H1 (cell line): ENCODE measurements around the gene AHDC1. TPM values are rescaled to one million over a fixed set of nuclear protein-coding genes. Genes with fewer than 3 reads are reported as not detected.
A peak's percentile ranks its signal among the peaks of the same experiment; 100 is the strongest.

Experiments
- CTCF ChIA-PET: fragments of 300-600 bp; sonication (Branson Sonifier 250); formaldehyde crosslinking; loops from one replicate; lab custom pipeline; 2021; ENCODE audit not compliant: partially characterized antibody; lab: Charles Lee
- POLR2A ChIA-PET: fragments of 300-600 bp; sonication (Branson Sonifier 250); formaldehyde crosslinking; loops from one replicate; lab custom pipeline; 2021; ENCODE audit warnings: inconsistent platforms; ENCODE audit not compliant: partially characterized antibody; lab: Charles Lee
- DNase-seq, 2 experiments: peaks; one replicate each; pipeline versions ENCODE4 v3.0.0 to v3.0.0-alpha.2; 2010 to 2022; ENCODE audit warnings: low spot score in 2 of 2, low read depth in 1 of 2, mixed read lengths in 1 of 2
- FAIRE-seq: peaks from 2 replicates; lab custom pipeline; 2011; peaks lifted over from hg19 to GRCh38; lab: Jason Lieb, UNC
- H2AFZ ChIP-seq: 2 replicates; pipeline ENCODE4 v1.8.1; 2012; ENCODE audit warnings: low read length, inconsistent platforms
- H2AK5ac ChIP-seq: 2 replicates; pipeline ENCODE4 v1.6.1; 2013; ENCODE audit warnings: low read depth, low read length
- H2BK120ac ChIP-seq: replicated peaks from 2 replicates; pipeline ENCODE3; 2013; ENCODE audit warnings: low read depth, low read length, inconsistent platforms
- H2BK12ac ChIP-seq: 2 replicates; pipeline ENCODE4 v1.6.1; 2013; ENCODE audit warnings: low read depth, low read length
- H2BK15ac ChIP-seq: 2 replicates; pipeline ENCODE4 v1.6.1; 2013; ENCODE audit warnings: low read length
- H2BK20ac ChIP-seq: 2 replicates; pipeline ENCODE4 v1.6.1; 2013; ENCODE audit warnings: low read length
- H2BK5ac ChIP-seq: 2 replicates; pipeline ENCODE4 v1.6.1; 2013; ENCODE audit warnings: low read depth, low read length
- H3K14ac ChIP-seq: 2 replicates; pipeline ENCODE4 v1.6.1; 2013; ENCODE audit warnings: inconsistent platforms; ENCODE audit not compliant: insufficient read length
- H3K18ac ChIP-seq: 2 replicates; pipeline ENCODE4 v1.6.1; 2013; ENCODE audit warnings: low read length; ENCODE audit errors: extremely low read depth
- H3K23ac ChIP-seq: 2 replicates; pipeline ENCODE4 v1.6.1; 2013; ENCODE audit warnings: inconsistent platforms; ENCODE audit not compliant: insufficient read length
- H3K23me2 ChIP-seq: 2 replicates; pipeline ENCODE4 v1.6.1; 2013; ENCODE audit warnings: low read depth, low read length
- H3K27ac ChIP-seq: 2 replicates; pipeline ENCODE4 v1.6.1; 2011; ENCODE audit warnings: low read depth, low read length, inconsistent platforms
- H3K27me3 ChIP-seq, 4 experiments: replicated peaks in 1 of 4; 1 replicate in 1 of 4; 2 replicates in 3 of 4; pipeline versions ENCODE4 v1.6.1 to v1.8.1; 2011 to 2013; ENCODE audit warnings: low read length in 3 of 4, mild to moderate bottlenecking in 3 of 4, inconsistent platforms in 2 of 4, mixed read lengths in 2 of 4, moderate library complexity in 1 of 4; ENCODE audit not compliant: control insufficient read depth in 3 of 4, insufficient read depth in 3 of 4; ENCODE audit errors: extremely low read depth in 1 of 4
- H3K36me3 ChIP-seq, 4 experiments: 2 replicates each; pipeline versions ENCODE4 v1.6.1 to v1.8.1; 2011 to 2013; ENCODE audit warnings: mild to moderate bottlenecking in 4 of 4, low read length in 3 of 4, moderate library complexity in 2 of 4, control low read depth in 1 of 4, inconsistent platforms in 1 of 4; ENCODE audit not compliant: insufficient read depth in 4 of 4, control insufficient read depth in 2 of 4
- H3K4ac ChIP-seq: replicated peaks from 2 replicates; pipeline ENCODE3; 2013; ENCODE audit warnings: low read length, low read depth, mixed read lengths, inconsistent platforms; ENCODE audit not compliant: insufficient read length
- H3K4me1 ChIP-seq, 4 experiments: replicated peaks in 1 of 4; 1 replicate in 1 of 4; 2 replicates in 3 of 4; pipeline versions ENCODE4 v1.6.1 to v1.8.1; 2011 to 2013; ENCODE audit warnings: low read length in 3 of 4, inconsistent platforms in 2 of 4, mixed read lengths in 1 of 4; ENCODE audit not compliant: insufficient read depth in 4 of 4, control insufficient read depth in 3 of 4
- H3K4me2 ChIP-seq, 2 experiments: 2 replicates each; pipeline versions ENCODE4 v1.6.1 to v1.8.1; 2011 to 2013; ENCODE audit warnings: low read depth in 2 of 2, low read length in 2 of 2, control low read depth in 1 of 2, inconsistent platforms in 1 of 2, mild to moderate bottlenecking in 1 of 2; ENCODE audit not compliant: insufficient read depth in 1 of 2
- H3K4me3 ChIP-seq, 4 experiments: fragments of 200-600, 300-600 bp in 1 of 4; sonication (generic), shearing (Covaris generic), sonication (Bioruptor Twin) in 1 of 4; 2 replicates each; pipeline versions ENCODE4 v1.5.1 to v1.8.1; 2011 to 2016; ENCODE audit warnings: low read length in 4 of 4, low read depth in 3 of 4, control low read depth in 2 of 4, inconsistent platforms in 2 of 4, mild to moderate bottlenecking in 2 of 4, mixed read lengths in 1 of 4, moderate library complexity in 1 of 4; ENCODE audit not compliant: insufficient read depth in 2 of 4; ENCODE audit errors: extremely low read depth in 1 of 4
- H3K56ac ChIP-seq: replicated peaks from 2 replicates; pipeline ENCODE3; 2013; ENCODE audit warnings: low read depth, mild to moderate bottlenecking, mixed read lengths, low read length, inconsistent platforms; ENCODE audit not compliant: insufficient read length
- H3K79me1 ChIP-seq: 2 replicates; pipeline ENCODE4 v1.6.1; 2013; ENCODE audit warnings: low read depth, low read length, control low read depth
- H3K79me2 ChIP-seq, 2 experiments: 2 replicates each; pipeline versions ENCODE4 v1.6.1 to v1.8.1; 2012 to 2013; ENCODE audit warnings: low read length in 2 of 2, mild to moderate bottlenecking in 2 of 2, inconsistent platforms in 1 of 2; ENCODE audit not compliant: insufficient read depth in 2 of 2, control insufficient read depth in 1 of 2
- H3K9ac ChIP-seq, 4 experiments: replicated peaks in 1 of 4; 1 replicate in 1 of 4; 2 replicates in 3 of 4; pipeline versions ENCODE4 v1.6.1 to v1.8.1; 2011 to 2013; ENCODE audit warnings: low read depth in 3 of 4, low read length in 3 of 4, control low read depth in 2 of 4, mild to moderate bottlenecking in 2 of 4, moderate library complexity in 2 of 4, inconsistent platforms in 1 of 4; ENCODE audit errors: extremely low read depth in 1 of 4
- H3K9me3 ChIP-seq, 2 experiments: 2 replicates each; pipeline versions ENCODE4 v1.6.1 to v1.8.1; 2012 to 2013; ENCODE audit warnings: mild to moderate bottlenecking in 2 of 2, moderate library complexity in 2 of 2, control low read depth in 1 of 2, inconsistent platforms in 1 of 2, low read depth in 1 of 2, low read length in 1 of 2, mixed read lengths in 1 of 2; ENCODE audit not compliant: insufficient read depth in 2 of 2
- H4K20me1 ChIP-seq, 2 experiments: replicated peaks in 1 of 2; 2 replicates each; pipeline versions ENCODE3 to v1.8.1; 2011 to 2013; ENCODE audit warnings: inconsistent platforms in 2 of 2, low read length in 2 of 2, mild to moderate bottlenecking in 1 of 2; ENCODE audit not compliant: insufficient read depth in 2 of 2, control insufficient read depth in 1 of 2
- H4K5ac ChIP-seq: 2 replicates; pipeline ENCODE4 v1.6.1; 2013; ENCODE audit warnings: low read length, low read depth, mixed read lengths, inconsistent platforms; ENCODE audit not compliant: insufficient read length
- H4K8ac ChIP-seq: 2 replicates; pipeline ENCODE4 v1.8.0; 2013; ENCODE audit warnings: mild to moderate bottlenecking, moderate library complexity, low read length, inconsistent platforms; ENCODE audit not compliant: insufficient read depth; ENCODE audit errors: extremely low read depth
- H4K91ac ChIP-seq: replicated peaks from 2 replicates; pipeline ENCODE3; 2013; ENCODE audit warnings: low read length, mixed read lengths, inconsistent platforms; ENCODE audit not compliant: insufficient read length
- CTCF ChIP-seq, 3 experiments: IDR thresholded peaks; 1 replicate in 2 of 3; 2 replicates in 1 of 3; pipeline versions ENCODE4 v1.5.1 to v1.6.1; 2011; ENCODE audit warnings: low read length in 3 of 3, mild to moderate bottlenecking in 3 of 3, inconsistent platforms in 2 of 3, low read depth in 1 of 3, moderate library complexity in 1 of 3; ENCODE audit not compliant: insufficient read depth in 1 of 3; ENCODE audit errors: control extremely low read depth in 1 of 3
- NANOG ChIP-seq: IDR thresholded peaks from 2 replicates; pipeline ENCODE4 v1.6.1; 2011; ENCODE audit warnings: low read length, low read depth, mild to moderate bottlenecking, inconsistent platforms; ENCODE audit not compliant: insufficient read depth, poor library complexity, severe bottlenecking
- POLR2A ChIP-seq, 2 experiments: IDR thresholded peaks; 1 replicate in 1 of 2; 2 replicates in 1 of 2; pipeline ENCODE4 v1.6.1; 2011; ENCODE audit warnings: low read depth in 2 of 2, low read length in 2 of 2, mild to moderate bottlenecking in 2 of 2; ENCODE audit errors: control extremely low read depth in 1 of 2
- RFX5 ChIP-seq: IDR thresholded peaks from 2 replicates; pipeline ENCODE4 v1.6.1; 2011; ENCODE audit warnings: low read depth, low read length, improper control_type of control experiment, borderline replicate concordance
- USF2 ChIP-seq: IDR thresholded peaks from 2 replicates; pipeline ENCODE4 v1.6.1; 2011; ENCODE audit warnings: low read length, improper control_type of control experiment
- WGBS, 2 experiments: shearing (Covaris generic) in 1 of 2; methylation state at CpG; one replicate each; pipeline versions ENCODE4 v1.1.6 to v1.1.7; 2013 to 2015; ENCODE audit warnings: low lambda C conversion rate in 2 of 2, mixed read lengths in 2 of 2, inconsistent platforms in 1 of 2, low coverage in 1 of 2, missing lambda C conversion rate in 1 of 2; ENCODE audit not compliant: insufficient replicate concordance in 2 of 2, insufficient coverage in 1 of 2, insufficient read length in 1 of 2; ENCODE audit errors: extremely low coverage in 1 of 2, missing lambda C conversion rate in 1 of 2; 5-methylcytosine and 5-hydroxymethylcytosine counted together
- polyA plus RNA-seq, 7 experiments: library from polyadenylated mRNA; depleted of rRNA in 3 of 7; stranded (reverse) in 5 of 7; unstranded in 2 of 7; fragments of >200 nt in 5 of 7; fragments of 200-250 nt in 2 of 7; gene quantifications; 1 replicate in 5 of 7; 2 replicates in 1 of 7; 4 replicates in 1 of 7; pipeline versions ENCODE4 v1.2.1 to v1.2.3, GENCODE V29; 2011 to 2013; ENCODE audit warnings: missing spikeins in 2 of 7, mixed read lengths in 2 of 7
- total RNA-seq: library from RNA; stranded (reverse); fragmentation: NEBNext Ultra II Directional; extraction: Animal tissue kit (Norgen Biotek cat#: 25700); gene quantifications from 2 replicates; pipeline ENCODE4 v1.2.1, GENCODE V29; 2021

Gene AHDC1
- total and polyA plus RNA-seq, 2 of the 8 experiments (the other 6 are each of a cell fraction or from before 2014, with no cell fraction given) = 4.4 to 35.1 TPM

- H4K8ac ChIP-seq = no peak overlapping the region
- 50% methylated on average over 7 of the region's 9 CpGs; no CpG with 5 or more reads in 1 of the 2 experiments for WGBS, 2 experiments
- H3K4ac ChIP-seq = no peak overlapping the region
- H3K56ac ChIP-seq = no peak overlapping the region
- peaks cover 5 to 77% of the 10 kb centered on the region in 2 experiments; a peak in 3 of 4 replicates for H3K79me2 ChIP-seq
- no peak overlapping the region for H4K5ac ChIP-seq
- H3K79me1 ChIP-seq = peaks cover 32% of the 10 kb centered on the region
- peak overlapping the region in 1 of 4 experiments; percentile 19; a peak in 1 of 8 replicates for H3K4me3 ChIP-seq
- no peak overlapping the region for H2BK120ac ChIP-seq
- no peak overlapping the region for H2AK5ac ChIP-seq
- ChIA-PET CTCF (interaction anchor here (0.6 to 37.8 kb wide), 29 partner anchors 8 to 1333 kb away, joined by 3 to 1807 read pairs (median 4); partner anchors contain the start of genes IFI6 and MAP3K6), POLR2A (interaction anchor here (0.8 to 13.5 kb wide), 8 partner anchors 8 to 205 kb away, joined by 3 to 355 read pairs (median 6); no protein-coding TSS in a partner anchor)
- H3K4me1 ChIP-seq = peaks cover 23 to 51% (median 38%) of the 10 kb centered on the region in 4 experiments
- peak overlapping the region; percentile 52; the same call in 1 of the 2 replicates for H2BK5ac ChIP-seq
- H3K23me2 ChIP-seq = peaks cover 15% of the 10 kb centered on the region
- H2BK15ac ChIP-seq = no peak overlapping the region
- FAIRE-seq (no peak), DNase-seq (peak in 1 of 2 experiments; percentile 75)
- H3K4me2 ChIP-seq = peak overlapping the region in 1 of 2 experiments; percentile 16; a peak in 2 of 4 replicates
- H2AFZ ChIP-seq = no peak overlapping the region
- no peaks in the 10 kb centered on the region for H3K36me3 ChIP-seq
- H3K9me3 ChIP-seq = no peaks in the 10 kb centered on the region
- H4K20me1 ChIP-seq = peaks cover 19 to 58% of the 10 kb centered on the region in 2 experiments
- TF ChIP-seq NANOG (no peak), CTCF (IDR thresholded peaks at IDR 0.05; ENCODE audit: control extremely low read depth in 1 of 3, insufficient read depth in 1 of 3, low read depth in 1 of 3, low read length in 3 of 3) (peak in 1 of 3 experiments; percentile 37; a peak in 1 of 4 replicates), RFX5 (no peak), POLR2A (IDR thresholded peaks at IDR 0.05; ENCODE audit: control extremely low read depth in 1 of 2, low read depth in 2 of 2, low read length in 2 of 2) (no peak), USF2 (no peak)
- no peak overlapping the region for H2BK20ac ChIP-seq
- H3K23ac ChIP-seq = no peak overlapping the region
- H2BK12ac ChIP-seq = 0 out of 2 replicates have a peak overlapping the region, but pooled peaks have one; percentile 17
- no peak overlapping the region for H3K18ac ChIP-seq
- H3K14ac ChIP-seq = no peak overlapping the region
- no peak overlapping the region for H3K27ac ChIP-seq
- no peaks in the 10 kb centered on the region; a peak in 1 of 7 replicates for H3K27me3 ChIP-seq
- no peak overlapping the region for H4K91ac ChIP-seq
- no peak overlapping the region for H3K9ac ChIP-seq
These were observed 4.1 kb downstream of the AHDC1 start for GRCh38 chr1:27599605-27600497.
